Fibroblast of lung (primary cell): ENCODE measurements around the gene UQCRQ.

Experiments
- CTCF ChIP-seq, 2 donors: IDR thresholded peaks in 1 of 2; conservative IDR thresholded peaks in 1 of 2; 1 replicate in 1 of 2; 2 replicates in 1 of 2; pipeline ENCODE4 v1.5.1; 2011 to 2012; ENCODE audit warnings: low read length in 2 of 2, control low read depth in 1 of 2, inconsistent platforms in 1 of 2, low read depth in 1 of 2, mild to moderate bottlenecking in 1 of 2
- EZH2 ChIP-seq: IDR thresholded peaks from 2 replicates; pipeline ENCODE4 v1.5.1; 2012; ENCODE audit warnings: low read length, control low read depth, mild to moderate bottlenecking; ENCODE audit errors: missing control alignments

GRCh38 chr5:132871459-132872284, 5.2 kb downstream of the UQCRQ start:
- TF ChIP-seq EZH2 (no peak), CTCF (conservative IDR thresholded peaks at IDR 0.05 in 1 of 2, IDR thresholded peaks at IDR 0.05 in 1 of 2; ENCODE audit: low read depth in 1 of 2, low read length in 2 of 2) (no peak)
